Gastroesophageal sphincter (tissue), 4 donors: ENCODE measurements around the gene IPO9. TPM values are rescaled to one million over a fixed set of nuclear protein-coding genes. Genes with fewer than 3 reads are reported as not detected.
A peak's percentile ranks its signal among the peaks of the same experiment; 100 is the strongest.

Experiments used
- ATAC-seq: fragments of 150-250 bp; one replicate; pipeline ENCODE4 v1.9.1; 2016; ENCODE audit warnings: mild to moderate bottlenecking, moderate library complexity
- H3K27ac ChIP-seq, 4 donors: fragments of 200-600 bp; sonication (generic) in 3 of 4; 1 replicate in 3 of 4; 2 replicates in 1 of 4; pipeline ENCODE4 v1.5.1; 2016 to 2019
- H3K27me3 ChIP-seq: fragments of 200-600 bp; sonication (generic); one replicate; pipeline ENCODE4 v1.5.1; 2019
- H3K36me3 ChIP-seq, 2 donors: fragments of 200-600 bp; sonication (generic); one replicate each; pipeline ENCODE4 v1.5.1; 2019; ENCODE audit warnings: control low read depth in 1 of 2
- H3K4me1 ChIP-seq, 3 donors: fragments of 200-600 bp; sonication (generic); 1 replicate in 2 of 3; 2 replicates in 1 of 3; pipeline ENCODE4 v1.5.1; 2016 to 2019; ENCODE audit warnings: control low read depth in 2 of 3
- H3K4me3 ChIP-seq, 2 donors: fragments of 200-600 bp; sonication (generic); one replicate each; pipeline ENCODE4 v1.5.1; 2019; ENCODE audit warnings: mild to moderate bottlenecking in 1 of 2, moderate library complexity in 1 of 2
- H3K9me3 ChIP-seq, 3 donors: fragments of 200-600 bp; sonication (generic); one replicate each; pipeline ENCODE4 v1.5.1; 2017 to 2019; ENCODE audit warnings: control low read depth in 2 of 3
- EP300 ChIP-seq: sonication (generic); formaldehyde crosslinking; IDR thresholded peaks from one replicate; pipeline ENCODE4 v1.6.1; 2017; ENCODE audit warnings: antibody characterized with exemption, mild to moderate bottlenecking
- POLR2A ChIP-seq, 2 donors: fragments of 450-650 bp; IDR thresholded peaks; one replicate each; pipeline ENCODE4 v1.6.1; 2017; ENCODE audit warnings: antibody characterized with exemption in 2 of 2, mild to moderate bottlenecking in 2 of 2, moderate library complexity in 1 of 2
- POLR2AphosphoS5 ChIP-seq: sonication (generic); formaldehyde crosslinking; IDR thresholded peaks from one replicate; pipeline ENCODE4 v1.6.1; 2017; ENCODE audit warnings: antibody characterized with exemption
- WGBS, 2 donors: methylation state at CpG; one replicate each; pipeline ENCODE4 v1.1.5; 2018; ENCODE audit warnings: low coverage in 1 of 2; 5-methylcytosine and 5-hydroxymethylcytosine counted together
- total RNA-seq, 4 donors: library from RNA; depleted of rRNA; stranded (reverse); fragments of >200 nt; gene quantifications; one replicate each; pipeline ENCODE4 v1.1.0, GENCODE V29; 2016
- TF ChIP-seq, protein P1 (sequence below), 4 experiments: fragments of 200-600 bp in 2 of 4; fragments of 450-650 bp in 2 of 4; sonication (generic) in 1 of 4; IDR thresholded peaks; one replicate each; pipeline ENCODE4 v1.5.1; 2017 to 2019; ENCODE audit warnings: antibody characterized with exemption in 4 of 4, mild to moderate bottlenecking in 2 of 4, moderate library complexity in 2 of 4

Gene IPO9
- total RNA-seq, 4 donors from 2014 or later = 21.6 to 30.7 (median 26.5) TPM

DNA sequence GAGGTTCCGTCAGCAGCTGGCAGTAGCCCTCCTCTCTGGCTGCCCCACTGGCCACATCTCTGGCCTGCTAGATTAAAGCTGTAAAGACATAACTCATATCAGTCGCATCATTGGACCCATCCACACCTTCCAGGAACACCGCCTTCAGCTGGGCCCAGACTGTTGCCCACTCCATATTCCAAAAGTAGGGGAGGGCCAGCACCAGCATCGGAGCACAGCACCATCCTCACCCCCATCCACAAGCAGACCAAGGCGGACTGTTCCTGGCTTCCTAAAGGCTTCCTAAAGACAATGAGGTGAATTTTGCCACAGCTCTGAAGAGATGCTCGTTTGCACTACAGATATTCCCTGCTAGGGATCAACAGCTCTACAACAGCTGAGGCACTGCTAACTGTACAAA, 63.3 kb downstream of the IPO9 start:
- H3K4me1 ChIP-seq = peaks cover 0 to 96% (median 19%) of the 10 kb centered on the region in 3 donors
- TF ChIP-seq POLR2AphosphoS5 (peak; percentile 52), POLR2A (IDR thresholded peaks at IDR 0.05) (no peak)
- no peaks in the 10 kb centered on the region for H3K9me3 ChIP-seq
- peaks cover 0 to 11% of the 10 kb centered on the region in 2 donors for H3K36me3 ChIP-seq
- H3K4me3 ChIP-seq = no peak overlapping the region
- H3K27ac ChIP-seq = peak overlapping the region in 3 of 4 donors; percentile 67 to 94 (median 88)
- no peak for ATAC-seq
- WGBS, 2 donors = 48 to 61% methylated on average over 2 to 4 of the region's 6 CpGs
- H3K27me3 ChIP-seq = no peaks in the 10 kb centered on the region

DNA sequence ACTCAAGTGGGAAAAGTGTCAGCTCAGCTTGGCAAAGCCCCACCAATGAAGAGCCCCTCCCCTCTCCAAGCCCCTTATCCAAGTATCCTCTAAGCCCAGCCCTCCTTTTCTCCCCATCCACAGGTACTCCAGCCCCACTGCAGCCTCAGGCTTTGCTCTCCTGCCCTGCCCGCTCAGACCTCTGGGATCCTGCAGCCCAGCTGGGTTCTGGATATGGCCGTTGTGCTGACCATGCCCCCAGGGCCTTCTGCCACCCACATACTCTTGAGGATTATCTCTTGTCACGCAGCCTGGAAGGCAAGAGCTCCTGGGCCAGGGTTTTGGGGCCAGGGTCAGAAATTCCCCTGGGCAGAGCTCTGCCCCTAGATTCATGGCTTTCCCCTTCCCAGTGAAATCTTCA, 64.5 kb downstream of the IPO9 start:
- ATAC-seq = no peak
- Histone ChIP-seq H3K27ac (peak overlapping the region; percentile 8 to 95 (median 91)), H3K4me1 (peaks cover 4 to 96% (median 24%) of the 10 kb centered on the region in 3 donors), H3K4me3 (no peak overlapping the region), H3K9me3 (no peaks in the 10 kb centered on the region), H3K36me3 (peaks cover 0 to 23% of the 10 kb centered on the region in 2 donors), H3K27me3 (no peaks in the 10 kb centered on the region)
- no peak for TF ChIP-seq EP300
- TF ChIP-seq POLR2AphosphoS5 = peak; percentile 79
- peak in 1 of 2 donors; percentile 10 for TF ChIP-seq POLR2A (IDR thresholded peaks at IDR 0.05)
- WGBS, 2 donors = 20 to 62% methylated on average over 2 of the region's 3 CpGs

DNA sequence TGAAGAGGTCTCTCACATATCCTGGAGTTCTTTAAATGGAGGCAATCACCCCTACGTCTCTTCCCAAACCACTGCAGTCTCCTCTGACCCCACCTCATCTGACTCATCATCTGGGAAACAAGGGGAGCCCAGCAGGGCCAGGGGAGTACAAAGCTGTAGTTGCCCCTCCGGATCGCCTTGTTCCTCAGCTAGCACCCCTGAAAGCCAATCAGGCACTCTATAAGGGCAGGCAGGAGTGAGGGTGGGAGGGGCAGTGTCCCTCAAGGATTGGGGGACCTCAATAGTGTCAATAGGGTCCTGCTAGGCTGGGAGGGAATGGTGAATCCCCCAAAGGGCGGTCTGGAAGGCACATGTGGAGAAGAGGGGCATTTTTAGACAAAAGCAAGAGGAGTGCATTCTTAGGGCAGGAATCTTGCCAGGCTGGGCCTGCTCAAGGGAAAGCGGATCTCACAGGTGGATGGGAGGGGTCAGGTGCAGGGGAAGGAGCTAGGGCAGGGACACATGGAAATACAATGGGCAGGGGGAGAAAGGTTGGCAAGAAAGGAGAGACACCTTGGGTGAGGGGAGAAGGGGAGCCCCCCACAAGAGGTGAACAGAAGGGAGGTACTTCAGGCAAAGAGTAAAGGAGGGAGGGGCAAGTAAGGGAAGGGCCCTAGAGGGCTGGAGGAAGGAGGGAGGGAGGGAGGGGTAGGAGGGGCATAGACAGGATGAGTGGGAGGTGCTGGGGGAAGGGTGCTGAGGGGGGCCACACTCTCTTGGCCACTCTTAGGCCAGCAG, 65.6 kb downstream of the IPO9 start:
- peak overlapping the region; percentile 88 to 95 (median 92) for H3K27ac ChIP-seq
- ATAC-seq = no peak
- 34 to 40% methylated on average over 1 to 3 of the region's 5 CpGs for WGBS, 2 donors
- H3K4me3 ChIP-seq = no peak overlapping the region
- peak; percentile 27 for TF ChIP-seq POLR2AphosphoS5
- TF ChIP-seq, protein P1, sequence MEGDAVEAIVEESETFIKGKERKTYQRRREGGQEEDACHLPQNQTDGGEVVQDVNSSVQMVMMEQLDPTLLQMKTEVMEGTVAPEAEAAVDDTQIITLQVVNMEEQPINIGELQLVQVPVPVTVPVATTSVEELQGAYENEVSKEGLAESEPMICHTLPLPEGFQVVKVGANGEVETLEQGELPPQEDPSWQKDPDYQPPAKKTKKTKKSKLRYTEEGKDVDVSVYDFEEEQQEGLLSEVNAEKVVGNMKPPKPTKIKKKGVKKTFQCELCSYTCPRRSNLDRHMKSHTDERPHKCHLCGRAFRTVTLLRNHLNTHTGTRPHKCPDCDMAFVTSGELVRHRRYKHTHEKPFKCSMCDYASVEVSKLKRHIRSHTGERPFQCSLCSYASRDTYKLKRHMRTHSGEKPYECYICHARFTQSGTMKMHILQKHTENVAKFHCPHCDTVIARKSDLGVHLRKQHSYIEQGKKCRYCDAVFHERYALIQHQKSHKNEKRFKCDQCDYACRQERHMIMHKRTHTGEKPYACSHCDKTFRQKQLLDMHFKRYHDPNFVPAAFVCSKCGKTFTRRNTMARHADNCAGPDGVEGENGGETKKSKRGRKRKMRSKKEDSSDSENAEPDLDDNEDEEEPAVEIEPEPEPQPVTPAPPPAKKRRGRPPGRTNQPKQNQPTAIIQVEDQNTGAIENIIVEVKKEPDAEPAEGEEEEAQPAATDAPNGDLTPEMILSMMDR (IDR thresholded peaks at IDR 0.05) = no peak
- H3K27me3 ChIP-seq = no peaks in the 10 kb centered on the region
- H3K4me1 ChIP-seq = peaks cover 4 to 99% (median 34%) of the 10 kb centered on the region in 3 donors
- H3K9me3 ChIP-seq = no peaks in the 10 kb centered on the region
- peaks cover 0 to 34% of the 10 kb centered on the region in 2 donors for H3K36me3 ChIP-seq

DNA sequence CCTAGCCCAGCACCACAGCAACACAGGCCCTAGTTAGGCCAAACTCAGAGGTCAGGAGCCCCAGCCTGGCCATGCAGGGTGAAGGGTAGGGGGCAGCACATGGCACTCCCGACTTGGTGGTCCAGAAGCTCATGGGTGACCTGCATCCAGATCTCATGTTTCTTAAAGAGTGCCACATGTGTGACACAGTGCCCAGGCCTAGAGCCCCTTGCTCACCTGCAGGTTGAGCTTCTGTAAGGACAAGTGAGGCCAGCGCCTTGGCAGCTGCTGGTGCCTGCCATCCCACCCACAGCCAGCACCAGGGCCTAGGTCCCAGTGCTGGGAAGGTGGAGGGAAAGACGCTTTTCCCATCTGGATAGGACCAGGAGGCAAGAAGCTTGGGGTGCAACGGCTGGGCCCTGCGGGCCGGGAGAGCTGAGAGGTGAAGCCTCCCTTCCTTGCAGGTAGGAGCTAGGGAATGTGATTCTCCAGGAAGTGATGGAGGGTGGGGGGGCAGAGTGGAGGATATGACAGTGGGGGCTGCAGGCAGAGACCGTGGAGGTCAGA, 66.2 kb downstream of the IPO9 start:
- WGBS, 2 donors = 17 to 31% methylated on average over 1 to 3 of the region's 7 CpGs
- no peaks in the 10 kb centered on the region for H3K27me3 ChIP-seq
- peak overlapping the region; percentile 88 to 95 (median 92) for H3K27ac ChIP-seq
- peaks cover 0 to 40% of the 10 kb centered on the region in 2 donors for H3K36me3 ChIP-seq
- peaks cover 5 to 99% (median 35%) of the 10 kb centered on the region in 3 donors for H3K4me1 ChIP-seq
- TF ChIP-seq, protein P1 (IDR thresholded peaks at IDR 0.05) = peak in 1 of 4 experiments; percentile 3
- peak; percentile 81 for TF ChIP-seq POLR2AphosphoS5
- no peak for TF ChIP-seq EP300
- no peak for TF ChIP-seq POLR2A (IDR thresholded peaks at IDR 0.05)
- no peaks in the 10 kb centered on the region for H3K9me3 ChIP-seq
- no peak overlapping the region for H3K4me3 ChIP-seq
- ATAC-seq = no peak

DNA sequence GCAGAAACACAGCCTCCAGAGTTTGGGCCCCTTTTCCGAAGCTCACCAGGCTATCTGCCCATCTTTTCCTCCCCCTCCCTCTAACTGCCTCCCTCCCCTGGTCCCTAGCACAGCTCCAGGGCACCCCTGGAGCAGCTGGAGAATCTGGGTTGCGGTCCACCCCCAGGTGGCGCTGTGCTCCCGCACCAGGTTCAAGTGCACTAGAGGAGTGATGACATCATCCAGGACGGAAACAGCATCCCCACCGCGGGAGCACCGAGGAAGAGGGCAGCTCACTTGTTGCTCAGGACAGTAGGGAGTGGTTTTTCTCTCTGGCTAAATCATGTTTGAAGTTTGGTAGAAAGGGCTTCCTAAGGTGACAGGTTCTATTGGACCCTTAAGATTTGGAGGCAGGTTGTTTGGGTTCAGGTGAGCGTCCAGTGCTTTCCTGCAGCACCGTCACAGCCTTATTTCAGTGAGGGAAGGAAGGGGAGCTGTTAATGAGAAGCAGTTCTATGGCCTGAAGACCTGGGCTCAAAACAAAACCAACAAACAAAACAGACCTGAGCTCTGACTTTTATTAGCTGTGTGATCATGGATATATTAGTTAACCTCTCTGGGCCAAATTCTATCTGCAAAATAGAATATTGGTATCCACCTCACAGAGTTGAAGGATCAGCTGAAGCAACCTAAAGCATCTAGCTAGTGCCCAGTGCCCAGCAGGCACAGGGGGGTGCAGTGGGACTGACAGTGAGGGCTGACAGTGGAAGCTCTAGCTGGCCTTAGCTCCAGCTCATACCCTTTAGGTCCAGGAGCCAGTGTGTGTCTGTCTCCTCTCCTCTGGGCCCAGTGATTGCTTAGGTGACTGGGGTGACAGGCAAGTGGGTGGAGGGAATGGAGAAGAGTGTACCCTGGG, 67.2 kb downstream of the IPO9 start:
- Histone ChIP-seq H3K27ac (peak overlapping the region; percentile 88 to 95 (median 92)), H3K36me3 (peaks cover 0 to 40% of the 10 kb centered on the region in 2 donors), H3K4me3 (no peak overlapping the region), H3K4me1 (peaks cover 7 to 99% (median 37%) of the 10 kb centered on the region in 3 donors), H3K9me3 (no peaks in the 10 kb centered on the region), H3K27me3 (no peaks in the 10 kb centered on the region)
- 0% methylated on average over 7 of the region's 10 CpGs; no CpG with 5 or more reads in 1 of the 2 donors for WGBS, 2 donors
- peak; percentile 73 for ATAC-seq
- TF ChIP-seq POLR2A (IDR thresholded peaks at IDR 0.05) (no peak), EP300 (no peak), POLR2AphosphoS5 (peak; percentile 93)
- TF ChIP-seq, protein P1 (IDR thresholded peaks at IDR 0.05) = peak in 3 of 4 experiments; percentile 96 to 99 (median 99)
